ENCODE results near the gene GJB6.

Gene GJB6

DNA sequence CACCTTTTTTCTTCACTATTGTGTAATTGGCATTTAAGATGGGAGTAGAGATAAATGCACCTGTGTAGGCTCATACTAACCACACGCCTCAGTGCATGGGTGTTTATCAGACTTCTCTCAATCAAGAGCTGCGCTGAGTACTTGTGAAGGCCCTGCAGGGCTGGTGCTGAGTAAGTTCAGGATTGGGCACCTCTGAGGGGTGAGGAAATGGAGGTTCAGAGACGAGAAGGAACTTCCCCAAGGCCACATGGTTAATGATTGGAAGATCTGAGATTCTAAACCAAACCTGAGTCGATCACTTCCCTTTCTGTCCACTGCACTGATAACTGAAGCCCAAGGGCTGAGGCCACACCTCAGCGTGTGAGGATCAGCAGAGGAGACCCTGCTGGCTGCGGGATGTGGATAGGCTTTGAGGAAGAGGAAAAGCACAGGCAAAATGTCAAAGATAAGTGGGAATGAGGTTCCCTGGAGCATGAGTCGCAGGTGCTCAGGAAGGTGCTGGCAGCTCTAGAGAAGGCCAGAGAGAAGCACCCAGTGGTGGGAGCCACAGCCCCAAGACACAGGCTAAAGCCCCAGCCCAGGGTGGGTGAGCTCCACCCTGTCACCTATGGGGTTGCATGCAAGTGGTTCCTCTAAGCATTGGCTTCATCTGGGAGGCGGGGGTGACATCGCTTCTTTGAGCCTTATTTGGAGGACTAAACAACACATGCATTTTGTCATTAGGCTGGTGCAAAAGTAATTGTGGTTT, 32.3 kb upstream of the GJB6 start:
- FAIRE-seq (no peak), DNase-seq (ENCODE audit: insufficient read length, low spot score) (no peak)
- TF ChIP-seq CTCF (IDR thresholded peaks at IDR 0.05; ENCODE audit: insufficient read depth, missing control alignments) = no peak

DNA sequence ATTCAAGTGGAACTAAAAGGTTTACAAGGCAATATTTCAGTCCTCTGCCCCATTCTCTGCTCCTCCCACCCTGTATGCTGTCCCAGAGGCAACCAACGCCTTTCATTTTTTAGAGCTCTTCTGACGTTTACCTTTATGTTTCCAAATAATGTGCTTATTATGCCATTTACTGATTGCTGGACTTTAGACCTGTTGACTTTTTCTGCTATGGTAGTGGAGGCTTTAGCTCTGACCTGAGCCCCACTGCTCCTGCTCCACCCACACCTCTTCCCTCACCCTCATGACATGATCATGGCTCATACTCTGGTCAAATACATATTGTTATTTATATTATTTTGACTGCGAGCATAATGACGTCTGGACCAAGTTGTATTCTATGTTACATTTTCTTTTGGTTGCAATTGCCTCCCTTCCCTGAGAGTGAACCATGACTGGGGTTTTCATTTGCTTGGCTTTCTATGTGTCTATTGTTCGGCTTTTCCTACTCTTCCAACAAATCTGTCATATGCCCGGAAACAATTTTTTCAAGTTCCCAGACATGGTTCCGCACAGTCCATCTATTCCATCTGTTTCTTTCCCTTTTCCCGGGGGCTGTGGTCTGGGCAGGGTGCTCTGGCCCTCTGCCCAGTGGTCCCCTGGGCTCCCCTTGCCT, 31.4 kb upstream of the GJB6 start:
- TF ChIP-seq CTCF (IDR thresholded peaks at IDR 0.05; ENCODE audit: insufficient read depth, missing control alignments) = no peak
- FAIRE-seq = no peak

DNA sequence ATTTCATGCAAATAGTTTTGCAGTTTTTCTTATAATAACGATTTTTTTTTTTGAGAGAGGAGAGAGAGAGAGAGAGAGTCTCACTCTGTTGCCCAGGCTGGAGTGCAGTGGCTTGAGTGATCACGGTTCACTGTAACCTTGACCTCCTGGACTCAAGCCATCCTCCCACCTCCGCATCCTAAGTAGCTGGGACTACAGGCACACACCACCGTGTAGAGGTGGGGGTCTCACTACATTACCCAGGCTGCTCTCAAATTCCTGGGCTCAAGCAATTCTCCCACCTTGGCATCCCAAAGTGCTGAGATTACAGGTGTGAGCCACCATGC, 26.8 kb upstream of the GJB6 start:
- TF ChIP-seq CTCF (IDR thresholded peaks at IDR 0.05; ENCODE audit: insufficient read depth, missing control alignments) = no peak
- FAIRE-seq (no peak), DNase-seq (ENCODE audit: insufficient read length, low spot score) (no peak)

More for the DNA sequence above, 31.4 kb upstream of the GJB6 start:
- DNase-seq (ENCODE audit: insufficient read length, low spot score) = no peak

DNA sequence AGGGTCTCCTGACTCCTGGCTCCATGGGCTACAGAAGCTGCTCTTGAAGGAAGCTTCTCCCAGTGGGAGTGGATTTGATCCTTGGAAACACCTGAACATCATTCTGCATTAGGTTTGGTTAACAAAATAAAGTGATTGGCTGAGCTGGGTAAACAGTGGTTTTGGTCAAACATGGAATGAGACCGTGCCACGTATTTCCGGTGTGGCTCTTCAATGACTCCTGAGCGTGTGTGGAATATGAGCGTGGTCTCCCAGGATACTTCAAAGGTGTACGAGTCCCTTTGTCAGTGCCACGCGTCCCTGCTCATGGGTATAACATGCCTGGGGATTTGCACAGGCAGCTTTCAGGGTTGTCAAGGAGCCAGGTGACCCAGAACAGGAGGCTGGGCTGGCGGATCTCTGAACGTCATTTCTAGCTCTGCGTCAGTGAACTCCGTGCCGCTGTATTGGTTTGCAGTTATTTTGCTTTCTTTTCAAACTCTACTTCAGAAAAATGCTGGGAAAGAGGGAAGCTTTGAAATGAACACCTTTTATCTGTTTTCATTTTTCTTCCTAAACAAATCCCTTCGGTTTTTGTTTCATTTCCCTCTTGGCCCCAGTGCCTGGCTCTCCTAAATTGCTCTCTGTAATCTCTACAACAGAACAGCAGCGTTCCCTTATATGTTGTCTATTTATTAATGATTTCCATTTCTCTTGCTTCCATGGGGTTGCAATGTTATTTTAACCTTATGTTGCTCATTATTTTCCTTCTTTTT, 26.3 kb upstream of the GJB6 start:
- DNase-seq (ENCODE audit: insufficient read length, low spot score) (no peak), FAIRE-seq (no peak)
- TF ChIP-seq CTCF (IDR thresholded peaks at IDR 0.05; ENCODE audit: insufficient read depth, missing control alignments) = no peak

DNA sequence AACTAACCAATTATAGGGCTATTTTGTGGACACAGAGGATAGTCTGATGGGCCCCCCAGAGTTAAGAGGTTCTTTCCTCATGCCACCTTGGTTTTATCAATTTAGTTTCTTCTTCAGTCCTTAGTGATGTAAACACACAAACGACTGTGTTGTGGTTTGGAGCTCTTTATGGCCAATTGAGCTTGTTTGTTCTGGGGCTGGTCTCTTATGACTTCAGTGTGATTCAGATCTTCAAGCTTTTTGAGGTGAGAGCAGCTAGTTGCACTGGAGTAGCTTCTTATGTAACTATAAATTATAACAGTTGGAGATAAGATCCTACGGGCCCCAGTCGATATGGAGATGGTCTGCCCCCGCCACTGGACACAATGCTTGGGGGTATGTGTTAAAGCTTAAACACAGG, 22.0 kb upstream of the GJB6 start:
- no peak for FAIRE-seq
- DNase-seq (ENCODE audit: insufficient read length, low spot score) = no peak
- TF ChIP-seq CTCF (IDR thresholded peaks at IDR 0.05; ENCODE audit: insufficient read depth, missing control alignments) = no peak

DNA sequence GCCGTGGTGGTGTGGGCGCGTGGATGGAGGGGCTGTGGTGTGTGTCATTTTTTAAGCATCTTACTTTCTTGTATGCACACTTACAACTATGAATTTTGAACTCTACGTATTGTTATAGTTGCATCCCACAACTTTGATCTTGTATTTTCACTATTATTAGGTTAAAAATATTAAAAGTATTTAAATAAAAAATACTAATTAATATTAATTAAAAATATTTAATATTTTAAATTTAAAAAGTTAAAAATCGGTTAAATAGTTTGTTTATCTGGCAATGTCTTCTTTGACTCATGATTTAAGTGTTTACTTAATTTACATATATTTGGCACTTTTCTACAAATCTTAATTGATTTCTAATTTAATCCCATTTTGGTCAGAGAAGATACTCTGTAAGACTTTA, 17.8 kb upstream of the GJB6 start:
- FAIRE-seq = no peak
- no peak for TF ChIP-seq CTCF (IDR thresholded peaks at IDR 0.05; ENCODE audit: insufficient read depth, missing control alignments)
- DNase-seq (ENCODE audit: insufficient read length, low spot score) = no peak

DNA sequence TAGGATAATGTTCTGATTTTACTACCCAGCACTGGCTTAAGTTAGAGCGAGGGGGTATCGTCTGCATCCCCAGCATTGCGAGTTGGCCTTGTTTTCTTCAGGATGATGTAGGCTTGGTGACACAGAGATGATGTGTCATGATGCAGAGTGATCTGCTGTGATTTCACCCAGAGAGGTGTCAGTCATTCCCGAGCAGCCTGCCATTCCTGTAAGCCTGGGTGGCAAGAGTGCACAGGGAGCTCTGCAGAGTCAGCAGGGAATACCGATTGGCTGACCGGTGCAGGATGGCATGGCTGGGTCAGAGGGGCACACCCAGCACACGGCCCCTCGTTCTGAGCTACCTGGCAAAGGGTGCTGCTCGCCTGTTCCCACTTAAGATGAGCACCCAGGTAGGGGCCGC, 15.8 kb upstream of the GJB6 start:
- DNase-seq (ENCODE audit: insufficient read length, low spot score) = no peak
- FAIRE-seq = no peak
- TF ChIP-seq CTCF (IDR thresholded peaks at IDR 0.05; ENCODE audit: insufficient read depth, missing control alignments) = no peak
